Loucy (cell line): ENCODE results near the gene MAPT.

Source experiments
- H2AFZ ChIP-seq: fragments of 200-600 bp; sonication (generic); 2 replicates; pipeline ENCODE4 v1.6.0; 2016; ENCODE audit warnings: antibody characterized with exemption, mild to moderate bottlenecking, low read length, moderate library complexity
- H3F3A ChIP-seq: fragments of 200-600 bp; 2 replicates; pipeline ENCODE4 v1.6.0; 2016; ENCODE audit warnings: antibody characterized with exemption, low read depth, mild to moderate bottlenecking
- H3K27me3 ChIP-seq: fragments of 200-600 bp; sonication (generic); 2 replicates; pipeline ENCODE4 v1.6.1; 2014; ENCODE audit warnings: low read length, mild to moderate bottlenecking; ENCODE audit not compliant: insufficient read depth, poor library complexity, severe bottlenecking
- H3K36me3 ChIP-seq: fragments of 200-600 bp; sonication (generic); 2 replicates; pipeline ENCODE4 v1.6.1; 2016; ENCODE audit warnings: low read length; ENCODE audit not compliant: insufficient read depth
- H3K4me1 ChIP-seq: fragments of 200-600 bp; sonication (generic); 2 replicates; pipeline ENCODE4 v1.5.1; 2014; ENCODE audit warnings: low read length, mild to moderate bottlenecking; ENCODE audit not compliant: insufficient read depth, poor library complexity, severe bottlenecking
- H3K4me2 ChIP-seq: fragments of 200-600 bp; sonication (generic); 2 replicates; pipeline ENCODE4 v1.6.0; 2014; ENCODE audit warnings: antibody characterized with exemption, low read length, low read depth, mild to moderate bottlenecking; ENCODE audit not compliant: poor library complexity, severe bottlenecking
- H3K4me3 ChIP-seq: fragments of 200-600 bp; sonication (generic); 2 replicates; pipeline ENCODE4 v1.5.1; 2014; ENCODE audit warnings: low read length, mild to moderate bottlenecking, mixed read lengths; ENCODE audit not compliant: poor library complexity, severe bottlenecking
- H3K79me2 ChIP-seq: fragments of 200-600 bp; sonication (generic); 2 replicates; pipeline ENCODE4 v1.6.1; 2014; ENCODE audit warnings: low read length; ENCODE audit not compliant: insufficient read depth
- H3K9ac ChIP-seq: fragments of 200-600 bp; sonication (generic); 2 replicates; pipeline ENCODE4 v1.6.0; 2014; ENCODE audit warnings: mild to moderate bottlenecking, low read depth, low read length, moderate library complexity; ENCODE audit not compliant: poor library complexity, severe bottlenecking
- H3K9me2 ChIP-seq: fragments of 200-600 bp; sonication (generic); replicated peaks from 2 replicates; pipeline ENCODE4 v1.6.1; 2016; ENCODE audit warnings: low read depth, low read length, mixed read lengths
- H3K9me3 ChIP-seq: fragments of 200-600 bp; sonication (generic); 2 replicates; pipeline ENCODE4 v1.6.1; 2014; ENCODE audit warnings: mild to moderate bottlenecking, antibody characterized with exemption, low read length, low read depth; ENCODE audit not compliant: insufficient read depth
- H4K20me1 ChIP-seq: fragments of 200-600 bp; sonication (generic); 2 replicates; pipeline ENCODE4 v1.6.0; 2014; ENCODE audit warnings: antibody characterized with exemption, low read length, mild to moderate bottlenecking; ENCODE audit not compliant: insufficient read depth, poor library complexity, severe bottlenecking
- CTCF ChIP-seq: fragments of 200-600 bp; sonication (generic); conservative IDR thresholded peaks from 2 replicates; pipeline ENCODE4 v1.5.1; 2014; ENCODE audit warnings: mild to moderate bottlenecking, antibody characterized with exemption, low read length
- EZH2phosphoT487 ChIP-seq: fragments of 200-600 bp; IDR thresholded peaks from 2 replicates; pipeline ENCODE4 v1.6.1; 2018; ENCODE audit warnings: antibody characterized with exemption, mild to moderate bottlenecking, moderate library complexity, borderline replicate concordance

MAPT gene

GRCh38 chr17:46063241-46063640 lies 168.9 kb downstream of the MAPT start:
- H3K36me3 ChIP-seq, result peaks cover 74% of the 10 kb centered on the region

GRCh38 chr17:46064460-46064859 lies 170.1 kb downstream of the MAPT start:
- H3K4me3 ChIP-seq, result no peak overlapping the region
- H3F3A ChIP-seq, result no peaks in the 10 kb centered on the region
- no peak overlapping the region for H3K9ac ChIP-seq
- peaks cover 14% of the 10 kb centered on the region for H4K20me1 ChIP-seq
- no peaks in the 10 kb centered on the region for H3K9me2 ChIP-seq
- H2AFZ ChIP-seq, result no peak overlapping the region
- H3K36me3 ChIP-seq, result peaks cover 75% of the 10 kb centered on the region
- no peaks in the 10 kb centered on the region for H3K4me1 ChIP-seq
- TF ChIP-seq EZH2phosphoT487, result no peak
- TF ChIP-seq CTCF, result no peak
- H3K4me2 ChIP-seq, result no peak overlapping the region
- H3K27me3 ChIP-seq, result no peaks in the 10 kb centered on the region
- H3K9me3 ChIP-seq, result no peaks in the 10 kb centered on the region
- H3K79me2 ChIP-seq, result peaks cover 17% of the 10 kb centered on the region

More at GRCh38 chr17:46063241-46063640, 168.9 kb downstream of the MAPT start:
- Histone ChIP-seq H2AFZ (no peak overlapping the region), H3F3A (no peaks in the 10 kb centered on the region), H3K9me2 (no peaks in the 10 kb centered on the region), H3K9ac (no peak overlapping the region), H3K4me3 (no peak overlapping the region), H3K79me2 (peaks cover 9% of the 10 kb centered on the region; the same call in 1 of the 2 replicates), H3K4me2 (no peak overlapping the region), H3K9me3 (no peaks in the 10 kb centered on the region), H3K4me1 (no peaks in the 10 kb centered on the region), H4K20me1 (peaks cover 14% of the 10 kb centered on the region), H3K27me3 (no peaks in the 10 kb centered on the region)
- TF ChIP-seq CTCF (no peak), EZH2phosphoT487 (no peak)

- H3K27me3 ChIP-seq, result no peaks in the 10 kb centered on the region
- H3K4me1 ChIP-seq, result no peaks in the 10 kb centered on the region
- H3K4me2 ChIP-seq, result no peak overlapping the region
- H3K4me3 ChIP-seq, result no peak overlapping the region
- no peaks in the 10 kb centered on the region for H3F3A ChIP-seq
- peaks cover 41% of the 10 kb centered on the region for H3K36me3 ChIP-seq
- H3K9me3 ChIP-seq, result no peaks in the 10 kb centered on the region
- H2AFZ ChIP-seq, result no peak overlapping the region
- no peaks in the 10 kb centered on the region for H3K9me2 ChIP-seq
- H4K20me1 ChIP-seq, result peaks cover 37% of the 10 kb centered on the region
- H3K9ac ChIP-seq, result no peak overlapping the region
- TF ChIP-seq CTCF, result no peak
- no peak for TF ChIP-seq EZH2phosphoT487
- H3K79me2 ChIP-seq, result peaks cover 51% of the 10 kb centered on the region
Measured at GRCh38 chr17:46071796-46072195, 177.4 kb downstream of the MAPT start.
